Measurements from ENCODE around the gene BCAS1.

The BCAS1 gene

GRCh38 chr20:53905019-53905819 lies 165.2 kb downstream of the BCAS1 start:
- DNase-seq (ENCODE audit: low read depth in 2 of 2): no peak

- DNase-seq (ENCODE audit: low read depth in 2 of 2): no peak
Observed at GRCh38 chr20:53904261-53904660, 166.1 kb downstream of the BCAS1 start.

GRCh38 chr20:53903652-53903987 lies 166.8 kb downstream of the BCAS1 start:
- DNase-seq (ENCODE audit: low read depth in 2 of 2): no peak

GRCh38 chr20:53902968-53903651 lies 167.3 kb downstream of the BCAS1 start:
- DNase-seq (ENCODE audit: low read depth in 2 of 2): no peak

GRCh38 chr20:53901497-53902096 lies 168.8 kb downstream of the BCAS1 start:
- no peak for DNase-seq (ENCODE audit: low read depth in 2 of 2)

- DNase-seq (ENCODE audit: low read depth in 2 of 2): no peak
Observed at GRCh38 chr20:53901064-53901463, 169.3 kb downstream of the BCAS1 start.

- DNase-seq (ENCODE audit: low read depth in 2 of 2): peak in 1 of 2 experiments; percentile 68
Observed at GRCh38 chr20:53900380-53900999, 169.9 kb downstream of the BCAS1 start.

GRCh38 chr20:53899351-53900167 lies 170.8 kb downstream of the BCAS1 start:
- no peak for DNase-seq (ENCODE audit: low read depth in 2 of 2)

GRCh38 chr20:53898556-53898931 lies 171.8 kb downstream of the BCAS1 start:
- DNase-seq (ENCODE audit: low read depth in 2 of 2): no peak

GRCh38 chr20:53897884-53898555 lies 172.4 kb downstream of the BCAS1 start:
- DNase-seq (ENCODE audit: low read depth in 2 of 2): no peak

- DNase-seq (ENCODE audit: low read depth in 2 of 2): no peak
Observed at GRCh38 chr20:53896647-53897046, 173.7 kb downstream of the BCAS1 start.

- DNase-seq (ENCODE audit: low read depth in 2 of 2): no peak
Observed at GRCh38 chr20:53896041-53896440, 174.4 kb downstream of the BCAS1 start.

GRCh38 chr20:53895385-53895755 lies 175.0 kb downstream of the BCAS1 start:
- DNase-seq (ENCODE audit: low read depth in 2 of 2): no peak

- no peak for DNase-seq (ENCODE audit: low read depth in 2 of 2)
Observed at GRCh38 chr20:53894707-53895384, 175.5 kb downstream of the BCAS1 start.

Measured in fibroblast of skin of left quadriceps (primary cell).